ENCODE data around the gene TTLL13. TPM values are rescaled to one million over a fixed set of nuclear protein-coding genes. Genes with fewer than 3 reads are reported as not detected.

The TTLL13 gene
- total RNA-seq, 1 experiment from 2014 or later = not detected

Other genes starting within 250 kb of the TTLL13 start
- 6.2 and 6.6 TPM in 2 replicates for gene ZNF710, start 248.2 kb upstream of the TTLL13 start, total RNA-seq (2014; rRNA removed; shearing (Covaris generic))
- 43.7 and 61.6 TPM in 2 replicates for gene IDH2, start 147.1 kb upstream of the TTLL13 start, total RNA-seq (2014; rRNA removed; shearing (Covaris generic))
- gene SEMA4B, start 48.2 kb upstream of the TTLL13 start, total RNA-seq (2014; rRNA removed; shearing (Covaris generic)) = 17.1 and 33.8 TPM in 2 replicates
- 35.1 and 52.7 TPM in 2 replicates for gene CIB1, start 15.6 kb upstream of the TTLL13 start, total RNA-seq (2014; rRNA removed; shearing (Covaris generic))
- gene GDPGP1, start 15.3 kb upstream of the TTLL13 start, total RNA-seq (2014; rRNA removed; shearing (Covaris generic)) = 4.8 and 5.7 TPM in 2 replicates
- 82.9 and 90.4 TPM in 2 replicates for gene NGRN, start 16.1 kb downstream of the TTLL13 start, total RNA-seq (2014; rRNA removed; shearing (Covaris generic))
- 1.8 and 8.3 TPM in 2 replicates for gene ZNF774, start 102.7 kb downstream of the TTLL13 start, total RNA-seq (2014; rRNA removed; shearing (Covaris generic))
- 211 and 213 TPM in 2 replicates for gene IQGAP1, start 138.7 kb downstream of the TTLL13 start, total RNA-seq (2014; rRNA removed; shearing (Covaris generic))